NT2/D1 (cell line): Measurements from ENCODE around the gene MYORG.

ENCODE experiments used
- SUZ12 ChIP-seq: IDR thresholded peaks from 2 replicates; pipeline ENCODE4 v1.6.1; 2011; ENCODE audit not compliant: insufficient read length, insufficient read depth; ENCODE audit errors: extremely low read depth
- YY1 ChIP-seq: IDR thresholded peaks from 2 replicates; pipeline ENCODE4 v1.6.1; 2011; ENCODE audit not compliant: insufficient read length, insufficient read depth
- ZNF274 ChIP-seq: IDR thresholded peaks from 2 replicates; pipeline ENCODE4 v1.6.1; 2011; ENCODE audit warnings: mild to moderate bottlenecking, low read depth, low read length

DNA sequence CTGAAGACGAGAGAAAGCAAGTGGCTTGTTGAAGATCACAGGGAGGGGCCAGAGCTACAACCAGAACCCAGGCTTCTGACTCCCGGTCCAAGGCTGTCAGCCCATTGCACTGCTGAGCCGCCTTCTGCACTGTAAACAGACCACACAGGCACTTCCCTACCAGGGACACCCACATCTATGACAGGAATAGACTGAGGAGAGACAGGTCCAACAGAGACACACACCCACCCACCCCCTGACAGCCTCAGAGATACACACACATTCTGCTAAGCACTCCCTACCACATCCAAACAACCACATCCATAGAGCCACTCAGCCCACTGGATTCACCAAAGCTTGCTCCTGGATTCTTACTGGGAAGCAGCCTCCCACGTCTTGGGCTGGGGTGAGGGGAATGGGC lies 23.0 kb upstream of the MYORG start:
- TF ChIP-seq SUZ12 (no peak), ZNF274 (no peak), YY1 (no peak)
